Activated CD4-positive, alpha-beta T cell treated with anti-CD3 and anti-CD28 coated beads, Interleukin-10, Interleukin-2, amounts not matched to agents 100 ng/mL and 50 ng/mL, durations not matched to agents 16 hours and 8 hours (primary cell): ENCODE data around the gene PARD6B.

ENCODE experiments used
- DNase-seq: peaks from one replicate; pipeline ENCODE4 v3.0.0-alpha.2; 2020

Gene PARD6B

DNA sequence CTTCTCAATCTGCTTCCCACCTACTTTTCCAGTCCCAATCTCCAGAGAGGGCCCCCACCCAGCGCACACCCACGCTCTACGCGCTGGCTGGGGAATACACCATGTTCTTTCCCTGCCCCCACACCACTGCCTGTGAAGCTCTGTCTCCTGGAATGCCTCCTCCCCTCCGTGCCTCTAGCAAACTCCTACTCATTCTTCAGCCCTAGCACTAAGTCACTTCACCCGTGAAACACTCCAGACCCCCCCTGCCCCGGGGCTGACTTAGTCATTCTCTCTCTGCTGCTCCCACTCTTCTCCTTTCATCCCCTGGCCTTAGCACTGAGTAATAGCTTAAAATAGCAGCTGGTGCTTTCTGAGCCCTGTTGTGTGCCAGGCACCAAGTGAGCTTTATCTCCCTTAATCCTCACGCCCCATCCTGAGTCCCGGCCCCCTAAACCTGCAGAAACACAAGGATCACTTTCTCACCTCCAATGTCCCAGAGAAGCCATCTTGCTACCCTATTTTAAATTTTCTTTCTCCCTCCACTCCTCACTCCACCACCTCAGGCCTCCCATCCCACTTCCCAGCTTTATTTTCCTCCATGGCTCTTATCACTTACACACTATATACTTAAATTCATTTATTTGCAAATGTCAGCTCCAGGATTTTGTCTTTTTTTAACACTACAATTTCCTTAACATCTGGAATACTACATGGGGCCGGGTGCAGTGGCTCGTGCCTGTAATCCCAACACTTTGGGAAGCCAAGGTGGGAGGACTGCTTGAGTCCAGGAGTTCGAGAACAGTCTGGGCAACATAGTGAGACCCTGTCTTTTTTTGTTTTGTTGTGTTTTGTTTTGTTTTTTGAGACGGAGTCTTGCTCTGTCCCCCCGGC, 6.3 kb upstream of the PARD6B start:
- DNase-seq: peak; percentile 26

DNA sequence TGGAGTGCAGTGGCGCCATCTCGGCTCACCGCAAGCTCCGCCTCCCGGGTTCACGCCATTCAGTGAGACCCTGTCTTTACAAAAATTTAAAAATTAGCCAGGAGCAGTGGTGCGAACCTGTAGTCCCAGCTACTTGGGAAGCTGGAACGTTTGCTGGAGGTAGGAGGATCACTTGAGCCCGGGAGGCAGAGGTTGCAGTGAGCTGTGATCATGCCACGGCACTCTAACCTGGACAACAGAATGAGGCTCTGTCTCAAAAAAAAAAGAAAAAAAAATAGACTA, 5.7 kb upstream of the PARD6B start:
- DNase-seq: no peak

DNA sequence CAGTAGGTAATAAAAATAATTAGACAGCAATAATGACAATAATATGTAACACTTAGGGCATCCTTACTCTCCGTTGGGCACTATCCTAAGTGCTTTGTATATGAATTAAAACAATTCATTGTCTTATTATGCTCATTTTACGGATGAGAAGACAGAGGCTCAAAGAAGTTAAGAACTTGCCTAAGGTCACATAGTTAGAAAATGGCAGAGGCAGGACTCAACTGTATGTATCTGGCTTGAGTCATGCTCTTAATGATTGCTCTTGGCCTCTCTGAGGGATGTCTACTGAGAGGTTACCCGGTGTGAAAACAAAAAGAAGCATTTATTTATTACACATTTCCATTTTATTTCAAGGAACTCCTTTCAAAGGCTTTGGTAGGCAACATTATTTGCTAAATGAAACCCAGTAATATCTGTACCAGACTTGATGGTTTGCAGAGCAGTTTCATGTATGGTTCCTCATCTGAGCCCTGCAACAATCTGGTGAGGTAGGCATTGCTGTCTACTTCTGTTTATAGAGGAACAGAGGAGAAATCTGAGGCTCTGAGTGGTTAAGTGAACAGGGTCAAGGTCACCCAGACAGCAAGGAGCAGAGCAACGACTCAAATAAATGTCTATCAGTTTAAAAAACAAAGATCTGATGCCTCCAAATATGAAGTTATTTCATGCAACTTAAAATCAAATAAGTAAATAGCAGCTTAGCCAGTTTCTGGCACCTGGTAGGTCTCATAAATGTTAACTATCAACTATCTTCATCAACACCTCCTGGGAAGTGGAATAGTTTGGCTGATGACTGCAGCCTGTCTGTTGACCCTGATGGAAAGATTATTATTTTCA, 4.2 kb upstream of the PARD6B start:
- no peak for DNase-seq

DNA sequence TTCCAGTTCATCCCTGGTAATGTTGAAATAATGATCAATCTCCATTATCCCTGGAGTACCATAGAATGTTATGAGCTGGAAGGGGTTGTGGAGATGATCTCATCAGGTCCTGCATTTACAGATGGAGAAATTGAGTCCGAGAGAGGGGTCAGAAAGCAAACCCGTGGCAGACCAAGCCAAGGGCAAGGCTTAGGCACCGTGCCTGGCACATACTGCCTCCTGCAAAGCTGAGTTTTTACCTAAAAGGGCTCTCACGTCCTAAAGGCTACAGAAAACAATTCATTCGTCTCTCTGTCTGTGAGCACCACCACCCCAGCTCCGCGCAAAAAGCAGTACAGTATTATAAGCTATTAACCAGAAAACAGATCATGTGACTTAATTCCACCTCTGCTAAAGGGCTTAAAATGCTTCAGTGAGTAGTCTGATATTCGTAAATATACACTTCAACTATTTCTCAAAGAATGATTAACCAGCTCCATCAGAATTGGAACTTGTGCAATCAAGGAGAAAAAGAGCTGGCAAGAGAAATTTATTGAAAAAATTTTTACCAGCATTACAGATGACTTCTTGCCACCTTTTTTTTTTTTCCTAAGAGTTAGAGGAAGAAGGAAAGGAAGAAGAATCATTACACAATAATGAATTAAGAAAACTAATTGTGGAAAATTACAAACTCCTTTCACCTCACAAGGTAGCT, 3.4 kb upstream of the PARD6B start:
- DNase-seq: no peak

DNA sequence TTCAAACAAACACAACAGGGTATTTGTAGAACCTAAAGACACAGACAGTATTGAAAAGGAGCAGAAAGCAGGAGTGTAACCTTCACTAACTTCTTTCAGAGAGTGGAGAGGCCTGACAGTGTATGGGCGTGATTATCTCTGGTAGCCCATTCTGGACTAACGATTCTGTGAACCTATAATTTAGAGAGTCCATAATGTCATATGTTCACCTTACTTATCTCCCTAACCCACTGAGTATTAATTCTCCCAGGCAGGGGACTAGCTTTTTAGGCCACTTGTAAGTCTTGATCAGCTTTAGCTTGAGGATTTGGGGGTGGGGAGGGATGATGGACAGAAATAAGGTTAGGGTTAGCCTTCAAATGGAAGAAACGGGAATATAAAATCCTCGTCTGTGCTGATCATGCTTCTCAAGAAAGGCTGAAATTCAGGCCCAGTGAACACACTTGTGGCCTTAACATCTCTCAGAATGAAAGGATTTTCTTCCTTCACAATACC, 2.8 kb upstream of the PARD6B start:
- DNase-seq: no peak

DNA sequence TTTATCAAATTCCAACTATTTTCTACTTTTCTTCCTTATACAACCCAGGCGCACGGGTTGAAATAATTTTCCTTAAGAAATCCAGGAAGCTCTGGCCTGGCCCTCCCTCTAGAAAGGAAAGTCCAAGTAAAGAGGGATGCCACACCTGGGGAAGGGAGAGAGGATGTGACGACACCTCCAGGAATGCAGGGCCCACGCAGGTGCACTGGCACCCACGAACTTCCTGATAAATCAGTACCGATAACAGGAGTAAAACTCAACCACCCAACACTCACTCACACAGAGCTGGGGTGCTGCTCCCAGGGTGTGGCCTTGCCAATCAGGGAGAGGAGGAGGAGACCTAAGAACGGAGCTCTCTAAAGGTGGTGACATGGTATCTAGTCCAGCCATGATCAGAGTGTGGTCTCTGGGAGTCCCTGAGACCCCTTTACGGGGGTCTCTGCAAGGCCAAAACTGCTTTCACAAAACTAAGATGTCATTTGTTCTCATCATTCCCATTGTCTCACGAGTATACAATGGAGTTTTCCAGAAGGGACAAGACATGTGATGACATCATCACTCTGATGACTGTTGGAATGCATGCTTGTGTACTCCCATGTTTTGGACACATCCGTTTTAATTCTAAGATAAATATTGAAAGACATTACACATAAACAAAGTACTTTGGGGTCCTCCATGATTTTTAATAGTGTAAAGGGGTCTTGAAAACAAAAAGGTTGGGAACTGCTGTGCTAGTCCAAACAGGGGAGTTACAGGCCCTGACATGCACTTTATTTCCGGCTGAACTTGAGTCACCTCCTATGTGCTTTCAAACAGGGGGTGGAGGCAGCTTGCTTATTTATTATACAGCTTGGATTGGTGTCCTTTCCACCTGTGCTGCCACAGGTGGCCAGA, 2.2 kb upstream of the PARD6B start:
- DNase-seq: no peak

DNA sequence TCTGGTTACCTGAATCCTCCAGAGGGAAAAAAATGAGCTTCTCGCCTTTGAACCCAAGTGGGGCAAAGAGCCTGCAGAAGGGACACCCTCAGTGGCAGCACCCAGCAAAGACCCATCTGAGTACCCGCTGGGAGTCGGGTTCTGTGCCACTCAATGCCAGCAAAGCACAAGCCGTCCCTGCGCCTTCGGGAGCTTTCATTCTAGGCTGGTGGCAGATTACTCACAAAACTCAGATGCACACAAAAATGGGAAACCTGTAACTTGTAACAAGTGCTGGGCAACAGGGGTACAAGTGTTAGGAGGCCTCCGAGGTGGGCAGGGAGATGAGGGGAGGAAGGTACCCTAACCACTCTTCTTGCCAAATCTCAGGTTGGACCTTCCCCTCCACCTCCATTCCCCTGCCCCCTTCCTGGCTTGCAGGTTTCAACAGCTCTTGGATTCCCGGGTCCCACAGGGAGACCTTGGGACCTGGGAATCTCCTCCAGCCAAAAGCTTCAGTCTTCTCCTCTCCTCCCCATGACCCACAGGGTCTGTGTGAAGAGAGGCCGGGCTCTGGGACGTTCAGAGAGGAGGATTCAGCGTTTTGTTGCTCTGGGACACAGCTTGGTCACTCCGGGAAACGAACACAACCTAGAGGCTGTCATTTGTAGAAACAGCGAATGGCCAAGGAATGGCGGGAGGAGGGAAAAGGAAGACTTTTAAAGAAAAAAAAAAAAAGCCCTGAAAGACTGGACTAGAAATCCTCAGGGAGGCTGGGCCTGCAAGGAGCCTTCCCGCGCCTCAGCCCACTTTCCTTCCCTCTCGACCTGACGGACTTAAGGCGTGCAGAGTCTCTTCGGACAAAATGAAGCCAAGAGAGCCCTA, 1.2 kb upstream of the PARD6B start:
- no peak for DNase-seq

DNA sequence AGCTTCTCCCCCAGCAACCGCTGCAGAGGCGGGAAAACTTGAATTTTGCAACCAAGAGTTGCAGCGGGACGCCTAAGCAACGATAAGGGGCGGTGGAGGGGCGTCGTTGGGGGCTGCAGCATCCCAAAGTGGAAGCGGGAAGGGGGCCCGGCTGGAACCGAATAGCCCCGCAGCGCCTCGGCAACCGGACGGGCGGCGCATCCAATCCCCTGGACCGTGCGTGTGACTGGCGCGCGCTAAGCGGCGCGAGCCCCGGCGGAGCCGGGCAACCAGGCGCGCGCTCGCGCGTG, 670 bp upstream of the PARD6B start:
- DNase-seq: no peak

DNA sequence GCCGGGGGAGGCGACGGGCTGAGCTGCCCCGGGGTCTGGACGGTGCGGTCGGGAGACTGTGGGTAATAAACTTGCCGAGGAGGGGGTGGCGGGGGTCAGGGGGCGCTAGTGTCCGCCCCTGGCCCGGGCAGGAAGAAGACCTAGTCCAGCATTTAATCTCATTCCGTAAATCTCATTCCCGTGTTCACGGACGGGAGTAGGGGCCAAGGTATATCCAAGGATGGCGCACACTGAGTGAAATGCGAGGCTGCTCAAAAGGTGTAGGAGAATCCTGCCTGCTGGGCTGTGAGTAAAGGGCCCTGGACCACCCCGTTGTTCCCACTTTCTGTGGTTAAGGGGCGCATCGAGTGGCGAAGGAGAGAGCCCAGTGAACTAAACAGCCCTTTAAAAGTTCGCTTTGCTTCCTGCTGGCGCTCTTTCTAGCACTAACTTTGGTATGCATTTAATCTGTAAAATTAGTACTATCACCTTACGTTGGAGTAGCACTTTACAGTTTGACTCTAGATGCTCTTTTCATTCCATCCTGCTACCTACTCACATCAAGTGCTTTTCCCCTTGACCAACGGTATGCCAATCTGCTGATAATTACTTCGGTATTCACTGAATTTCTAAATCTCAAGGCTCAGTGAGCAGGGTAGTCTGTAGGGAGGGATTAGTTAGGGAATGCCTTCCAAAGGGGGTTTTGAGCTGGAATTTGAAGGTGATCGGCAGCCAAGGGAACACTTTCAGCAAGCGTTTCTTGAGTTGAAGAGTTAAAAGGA, 730 bp downstream of the PARD6B start:
- DNase-seq: no peak

DNA sequence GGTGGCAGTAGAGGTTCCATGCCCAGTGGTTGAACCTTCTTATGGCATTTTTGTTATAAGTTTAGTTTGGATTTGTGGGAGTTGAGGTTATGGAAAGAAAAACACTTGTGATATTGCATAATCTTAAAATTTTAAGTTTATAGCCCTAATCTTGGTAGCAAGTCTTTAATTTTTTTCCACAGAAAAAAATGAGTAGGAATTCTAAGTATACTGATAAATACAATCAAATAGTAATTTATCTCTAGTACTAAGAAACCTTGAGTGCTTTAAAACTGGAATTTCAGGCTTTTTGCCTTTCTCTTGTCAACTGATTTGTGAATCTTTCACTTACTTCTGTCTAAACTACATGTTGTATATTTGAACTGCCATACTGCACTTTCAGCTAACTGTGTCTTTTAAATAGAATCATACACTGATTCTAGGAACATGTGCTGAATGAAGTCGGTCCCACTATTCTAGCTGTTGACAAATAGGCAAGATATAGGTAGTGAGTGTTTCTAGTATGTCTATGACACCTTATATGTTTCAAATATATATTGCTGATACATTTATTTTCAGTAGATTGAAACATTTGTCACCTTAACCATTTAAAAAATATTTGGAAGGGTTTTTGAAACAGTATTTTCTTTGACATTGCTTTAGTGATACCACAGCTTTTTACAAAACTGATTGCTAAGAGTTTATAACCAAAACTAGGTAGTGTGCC, 2.4 kb downstream of the PARD6B start:
- DNase-seq: no peak

DNA sequence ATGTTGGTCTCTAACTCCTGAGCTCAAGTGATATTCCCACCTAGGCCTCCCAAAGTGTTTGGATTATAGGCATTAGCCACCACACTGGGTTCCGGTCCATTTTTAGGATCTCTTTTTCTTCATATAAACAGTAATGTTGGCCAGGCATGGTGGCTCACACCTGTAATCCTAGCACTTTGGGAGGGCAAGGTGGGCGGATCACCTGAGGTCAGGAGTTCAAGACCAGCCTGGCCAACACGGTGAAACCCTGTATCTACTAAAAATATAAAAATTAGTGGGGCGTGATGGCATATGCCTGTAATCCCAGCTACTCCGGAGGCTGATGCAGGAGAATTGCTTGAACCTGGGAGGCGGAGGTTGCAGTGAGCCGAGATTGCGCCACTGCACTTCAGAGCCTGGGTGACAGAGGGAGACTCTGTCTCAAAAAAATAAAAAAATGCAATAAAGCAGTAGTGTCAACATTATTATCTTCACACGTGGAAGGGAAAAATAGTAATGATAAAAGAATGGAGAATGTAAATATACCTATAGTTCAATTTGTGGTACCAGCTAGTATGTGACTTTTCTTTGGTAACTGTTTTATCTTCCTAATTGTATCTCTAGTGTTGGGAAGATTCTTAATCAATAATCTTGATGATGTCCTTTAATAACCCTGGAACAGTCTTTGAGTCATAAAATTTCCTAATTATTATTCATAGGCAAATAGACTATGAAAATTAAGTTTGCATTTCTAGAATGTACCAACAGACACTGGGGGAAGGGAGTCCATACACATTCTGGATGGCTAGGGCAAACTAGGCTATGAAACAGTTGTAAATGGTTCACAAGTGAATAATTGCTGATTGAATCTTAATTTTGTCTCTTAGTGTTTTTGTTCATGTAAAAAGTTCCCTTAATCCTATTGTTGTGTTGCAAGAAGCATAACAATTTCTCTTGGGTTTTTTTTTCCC, 3.6 kb downstream of the PARD6B start:
- no peak for DNase-seq

DNA sequence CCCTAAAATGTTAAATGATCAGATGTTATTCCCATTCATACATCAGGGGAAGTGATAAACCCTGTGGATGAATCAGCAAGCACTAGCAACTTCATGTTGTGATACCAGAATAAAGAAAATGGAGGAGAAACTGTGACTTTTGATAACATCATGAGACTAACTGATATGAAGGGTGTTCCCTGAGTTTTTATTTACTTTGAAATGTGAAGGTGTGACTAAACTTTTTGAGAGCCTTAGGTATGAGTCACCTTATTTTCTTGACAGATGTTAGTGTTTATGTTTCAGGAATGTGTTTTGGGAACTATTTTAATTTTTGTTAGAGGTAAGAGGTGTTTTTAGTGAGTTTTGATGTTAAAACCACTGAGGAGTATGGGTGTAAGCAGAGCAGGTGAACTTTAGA, 4.4 kb downstream of the PARD6B start:
- no peak for DNase-seq

DNA sequence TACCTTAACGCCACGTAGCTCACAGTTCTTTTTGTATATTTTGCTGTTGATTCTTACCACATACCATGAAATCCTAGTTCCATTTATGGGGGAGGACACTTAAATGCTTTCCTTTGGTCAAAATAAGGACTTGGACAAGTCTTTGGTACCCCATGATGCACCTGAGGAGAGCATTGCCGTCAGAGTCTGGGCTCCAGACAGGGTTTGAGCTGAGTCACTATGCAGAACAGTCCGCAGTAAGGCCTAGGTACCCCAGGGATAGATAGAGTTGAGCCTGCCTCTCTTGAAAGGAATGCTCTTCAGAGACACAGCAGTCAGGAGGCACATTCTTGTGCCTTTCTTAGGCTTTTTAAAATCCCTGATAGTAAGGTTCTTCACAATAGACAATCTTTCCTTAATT, 6.0 kb downstream of the PARD6B start:
- no peak for DNase-seq

DNA sequence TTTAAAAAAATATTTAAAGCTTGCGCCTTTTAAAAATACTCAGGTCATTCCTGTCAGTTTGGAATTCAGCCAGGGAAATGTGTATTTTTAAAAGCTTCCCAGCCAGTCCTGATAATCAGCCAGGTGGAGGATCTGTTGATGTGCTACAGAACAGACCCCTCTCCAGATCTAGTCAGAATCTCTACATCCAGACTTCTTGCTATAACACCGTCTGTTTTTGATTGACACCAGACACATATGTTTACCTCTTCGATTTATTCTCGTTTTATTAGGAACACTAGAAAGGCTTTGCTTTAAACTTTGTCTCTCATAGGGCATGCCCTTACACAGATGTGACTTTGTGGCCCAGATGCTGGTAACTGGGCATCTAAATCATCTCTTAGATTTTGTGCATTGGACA, 11.7 kb downstream of the PARD6B start:
- no peak for DNase-seq

DNA sequence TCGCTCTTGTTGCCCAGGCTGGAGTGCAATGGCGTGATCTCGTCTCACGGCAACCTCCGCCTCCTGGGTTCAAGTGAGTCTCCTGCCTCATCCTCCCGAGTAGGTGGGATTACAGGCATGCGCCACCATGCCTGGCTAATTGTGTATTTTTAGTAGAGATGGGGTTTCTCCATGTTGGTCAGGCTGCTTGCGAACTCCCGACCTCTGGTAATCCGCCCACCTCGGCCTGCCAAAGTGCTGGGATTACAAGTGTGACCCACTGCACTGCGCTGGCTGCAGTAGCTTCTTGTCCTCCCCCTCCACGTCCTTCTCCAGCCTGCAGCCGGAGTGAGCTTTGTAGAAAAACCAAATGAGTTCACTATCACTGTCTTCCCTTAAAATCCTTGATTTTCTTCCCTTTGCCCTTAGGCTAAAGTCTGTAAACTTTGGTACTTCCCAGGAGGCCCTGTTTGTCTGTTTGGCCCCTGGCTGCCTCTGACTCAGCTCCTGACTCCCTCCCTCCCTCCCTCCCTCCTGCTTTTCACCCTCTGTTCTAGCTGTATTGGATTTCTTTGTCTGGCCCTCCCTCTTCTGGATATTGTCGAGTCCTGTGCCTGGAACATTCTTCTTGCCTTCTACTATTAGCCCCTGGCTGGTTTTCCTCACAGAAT, 12.9 kb downstream of the PARD6B start:
- DNase-seq: no peak

DNA sequence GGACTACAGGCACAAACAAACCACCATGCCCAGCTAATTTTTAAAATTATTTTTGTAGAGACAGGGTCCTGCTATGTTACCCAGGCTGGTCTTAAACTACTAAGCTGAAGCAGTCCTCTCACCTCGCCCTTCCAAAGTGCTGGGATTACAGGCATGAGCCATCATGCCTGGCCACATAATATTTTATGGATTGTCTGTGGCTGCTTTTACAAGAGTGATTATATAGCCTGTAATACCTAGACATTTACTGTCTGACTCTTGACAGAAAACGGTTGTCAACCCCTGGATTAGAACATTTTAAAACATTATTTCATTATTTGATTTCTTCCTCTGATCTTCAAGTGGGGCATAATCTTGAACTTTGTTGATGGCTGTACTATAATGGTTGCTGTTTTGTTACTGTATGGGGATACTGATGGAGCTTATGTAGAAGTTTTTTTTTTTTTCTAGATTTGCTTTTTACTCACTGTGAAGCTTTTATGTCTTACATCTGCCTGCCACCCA, 14.3 kb downstream of the PARD6B start:
- DNase-seq: no peak

DNA sequence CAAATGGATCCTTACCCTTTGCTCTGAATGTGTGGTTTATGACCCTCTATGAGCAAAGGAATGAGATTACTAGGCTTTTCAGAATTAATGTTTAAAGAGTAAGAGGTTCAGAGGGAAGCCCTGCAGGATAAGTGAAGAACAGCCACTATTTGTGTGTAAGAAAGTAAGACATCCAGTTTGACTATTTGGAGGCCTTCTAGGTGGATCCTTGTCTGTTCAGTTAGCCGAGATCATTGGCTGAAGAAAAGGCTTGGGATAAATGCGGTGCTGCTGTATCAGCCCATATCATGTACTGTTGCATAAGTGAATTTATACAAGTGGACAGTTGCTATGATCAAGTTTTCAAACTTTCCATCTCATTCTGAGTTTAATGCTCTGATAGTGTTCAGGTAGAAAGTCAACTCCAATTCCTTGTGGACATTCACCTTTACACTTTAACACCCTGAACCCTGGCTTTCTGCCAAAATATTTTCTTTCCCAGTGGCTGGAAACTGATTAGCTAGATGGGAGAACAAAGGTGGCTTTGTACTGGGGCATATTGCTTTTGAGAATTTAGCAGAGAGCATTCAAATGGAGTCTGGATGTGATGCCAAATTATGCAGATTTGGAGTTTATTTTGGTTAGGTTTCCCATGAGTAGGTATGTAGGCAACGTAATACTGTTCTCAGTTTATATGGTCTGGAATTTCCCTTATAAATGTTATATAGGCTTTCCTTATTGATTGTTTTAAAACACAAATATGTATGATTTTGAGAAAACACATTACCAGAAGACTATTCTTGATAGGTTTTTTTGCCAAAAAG, 15.0 kb downstream of the PARD6B start:
- peak; percentile 51 for DNase-seq

DNA sequence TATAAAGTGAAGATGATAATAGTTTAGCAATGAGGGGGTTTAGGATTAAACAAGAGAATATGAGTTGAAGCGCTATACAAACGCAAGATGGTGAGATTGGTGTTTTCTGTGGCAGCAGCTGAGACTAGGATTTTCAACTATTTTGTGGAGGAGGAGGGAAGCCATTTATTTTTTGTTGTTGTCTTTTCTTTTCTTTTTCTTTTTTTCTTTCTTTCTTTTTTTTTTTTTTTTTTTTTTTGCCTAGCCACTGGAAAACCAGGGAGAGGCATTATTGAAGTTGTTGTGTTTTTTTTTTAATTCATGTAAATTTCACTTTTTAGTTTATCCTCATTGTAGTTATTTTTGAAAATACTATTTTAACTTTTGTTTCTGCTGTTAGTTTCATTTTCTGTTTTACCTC, 15.9 kb downstream of the PARD6B start:
- no peak for DNase-seq
